Mesothelial cell of epicardium (in vitro differentiated cells): ENCODE measurements around the gene EZH2. TPM values are rescaled to one million over a fixed set of nuclear protein-coding genes. Genes with fewer than 3 reads are reported as not detected.

Experiments
- DNase-seq, 2 experiments: peaks; one replicate each; pipeline ENCODE4 v3.0.0; 2021; ENCODE audit warnings: low spot score in 2 of 2; ENCODE audit not compliant: unreplicated experiment in 2 of 2
- H3K27ac Mint-ChIP-seq: 2 replicates; pipeline ENCODE4 v1.8.0; 2021; ENCODE audit warnings: mixed read lengths
- H3K27me3 Mint-ChIP-seq: 2 replicates; pipeline ENCODE4 v1.8.0; 2021; ENCODE audit warnings: low read depth, mixed read lengths
- H3K36me3 Mint-ChIP-seq: 2 replicates; pipeline ENCODE4 v1.8.0; 2021; ENCODE audit warnings: mixed read lengths
- H3K4me1 Mint-ChIP-seq: 2 replicates; pipeline ENCODE4 v1.8.0; 2021; ENCODE audit warnings: mixed read lengths
- H3K4me3 Mint-ChIP-seq: 2 replicates; pipeline ENCODE4 v1.8.0; 2021; ENCODE audit warnings: mild to moderate bottlenecking, moderate library complexity, mixed read lengths
- H3K9me3 Mint-ChIP-seq: 2 replicates; pipeline ENCODE4 v1.8.0; 2021; ENCODE audit warnings: mixed read lengths
- CTCF ChIP-seq: fragments of 200-600 bp; sonication (generic); IDR thresholded peaks from one replicate; pipeline ENCODE4 v1.5.0; 2021; ENCODE audit warnings: antibody characterized with exemption; ENCODE audit not compliant: unreplicated experiment
- total RNA-seq: library from RNA; stranded (reverse); gene quantifications from 3 replicates; pipeline ENCODE4 v1.2.1, GENCODE V29; 2021

The EZH2 gene
- total RNA-seq, 1 donor from 2014 or later = 29.2 TPM

GRCh38 chr7:148925836-148926235 lies 41.7 kb upstream of the EZH2 start:
- DNase-seq = no peak
- Mint-ChIP-seq H3K4me1 (peaks cover 13% of the 10 kb centered on the region), H3K27ac (no peak overlapping the region), H3K36me3 (no peaks in the 10 kb centered on the region), H3K9me3 (peaks cover 7% of the 10 kb centered on the region), H3K27me3 (no peaks in the 10 kb centered on the region), H3K4me3 (no peak overlapping the region)
- TF ChIP-seq CTCF = no peak

DNA sequence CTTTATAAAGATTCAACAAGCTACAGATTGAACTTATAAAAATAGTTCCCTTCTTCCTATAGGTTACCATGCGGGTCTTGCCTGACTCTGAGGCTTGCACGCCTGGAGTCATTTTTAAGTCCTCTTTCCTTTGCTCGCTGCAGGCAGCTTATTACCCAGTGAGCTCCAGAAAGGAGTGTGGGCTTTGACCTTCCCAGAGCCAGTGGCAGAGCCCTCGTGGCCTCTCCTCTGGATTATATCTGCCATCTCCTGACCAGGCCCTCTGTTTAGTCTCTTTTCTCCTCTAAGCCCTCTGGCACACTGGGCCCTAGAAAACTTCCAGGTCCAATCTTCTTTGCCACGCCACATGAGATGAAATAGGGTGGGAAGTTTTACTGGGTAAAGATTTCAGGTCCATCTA lies 39.9 kb upstream of the EZH2 start:
- TF ChIP-seq CTCF = no peak
- Mint-ChIP-seq H3K9me3 (peaks cover 7% of the 10 kb centered on the region), H3K4me1 (peaks cover 14% of the 10 kb centered on the region), H3K27ac (no peak overlapping the region), H3K27me3 (no peaks in the 10 kb centered on the region), H3K36me3 (no peaks in the 10 kb centered on the region), H3K4me3 (no peak overlapping the region)
- DNase-seq = no peak

DNA sequence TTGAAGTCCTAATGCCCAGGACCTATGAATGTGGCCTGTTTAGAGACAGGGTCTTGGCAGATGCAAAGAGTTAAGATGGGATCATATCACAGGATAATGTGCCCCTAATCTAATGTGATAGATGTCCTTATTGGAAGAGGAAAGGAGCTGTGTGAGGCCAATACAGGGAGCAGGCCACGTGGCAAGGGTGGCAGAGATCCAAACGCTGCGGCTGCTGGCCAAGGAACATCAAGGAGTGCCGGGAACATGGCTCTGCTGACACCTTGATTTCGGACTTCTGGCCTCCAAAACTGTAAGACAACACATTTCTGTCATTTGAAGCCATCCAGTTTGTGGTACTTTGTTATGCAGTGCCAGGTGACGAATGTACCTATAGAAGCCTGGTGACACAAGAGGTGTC lies 37.7 kb upstream of the EZH2 start:
- H3K27ac Mint-ChIP-seq = no peak overlapping the region
- no peaks in the 10 kb centered on the region for H3K27me3 Mint-ChIP-seq
- TF ChIP-seq CTCF = no peak
- H3K4me1 Mint-ChIP-seq = peaks cover 6% of the 10 kb centered on the region
- H3K4me3 Mint-ChIP-seq = no peak overlapping the region
- H3K36me3 Mint-ChIP-seq = no peaks in the 10 kb centered on the region
- DNase-seq = no peak
- peaks cover 7% of the 10 kb centered on the region for H3K9me3 Mint-ChIP-seq

- H3K4me1 Mint-ChIP-seq = peaks cover 7% of the 10 kb centered on the region
- H3K27ac Mint-ChIP-seq = no peak overlapping the region
- no peak for TF ChIP-seq CTCF
- no peaks in the 10 kb centered on the region for H3K27me3 Mint-ChIP-seq
- peaks cover 7% of the 10 kb centered on the region for H3K9me3 Mint-ChIP-seq
- H3K36me3 Mint-ChIP-seq = no peaks in the 10 kb centered on the region
- DNase-seq = no peak
- H3K4me3 Mint-ChIP-seq = no peak overlapping the region
Observed at GRCh38 chr7:148921189-148921588, 37.1 kb upstream of the EZH2 start.

GRCh38 chr7:148919859-148920258 lies 35.8 kb upstream of the EZH2 start:
- H3K4me1 Mint-ChIP-seq = peaks cover 8% of the 10 kb centered on the region
- no peaks in the 10 kb centered on the region for H3K36me3 Mint-ChIP-seq
- H3K27me3 Mint-ChIP-seq = no peaks in the 10 kb centered on the region
- no peak overlapping the region for H3K27ac Mint-ChIP-seq
- H3K9me3 Mint-ChIP-seq = peaks cover 2% of the 10 kb centered on the region
- no peak for DNase-seq
- no peak overlapping the region for H3K4me3 Mint-ChIP-seq
- no peak for TF ChIP-seq CTCF

DNA sequence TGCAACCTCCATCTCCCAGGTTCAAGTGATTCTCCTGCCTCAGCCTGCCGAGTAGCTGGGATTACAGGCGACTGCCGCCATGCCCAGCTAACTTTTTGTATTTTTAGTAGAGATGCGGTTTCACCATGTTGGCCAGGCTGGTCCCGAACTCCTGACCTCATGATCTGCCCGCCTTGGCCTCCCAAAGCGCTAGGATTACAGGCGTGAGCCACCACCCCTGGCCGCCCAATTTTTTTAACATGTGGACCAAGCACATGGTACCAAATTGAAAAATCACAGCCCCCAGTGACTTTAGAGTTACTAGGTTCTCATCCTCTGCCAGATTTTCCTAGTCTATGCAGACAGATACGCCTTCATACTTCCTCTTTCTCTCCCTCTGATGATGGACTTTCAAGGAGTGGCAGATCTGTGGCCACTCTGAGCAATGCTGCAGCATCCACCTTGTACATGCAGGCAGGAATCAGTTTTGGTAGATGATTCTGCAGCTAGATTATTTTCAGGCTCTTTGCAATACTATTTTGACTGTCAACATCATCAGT lies 34.0 kb upstream of the EZH2 start:
- Mint-ChIP-seq H3K4me3 (no peak overlapping the region), H3K4me1 (peaks cover 18% of the 10 kb centered on the region), H3K36me3 (no peaks in the 10 kb centered on the region), H3K27ac (no peak overlapping the region), H3K27me3 (no peaks in the 10 kb centered on the region), H3K9me3 (no peaks in the 10 kb centered on the region)
- no peak for DNase-seq
- TF ChIP-seq CTCF = no peak
